HEK293T (cell line): Measurements from ENCODE around the gene DYNLRB1.

ENCODE experiments used
- CTCF ChIA-PET: fragments of 350-600 bp; formaldehyde crosslinking; extraction: SDS; loops from one replicate; lab custom pipeline; 2021; ENCODE audit warnings: antibody characterized with exemption, inconsistent platforms; lab: Yijun Ruan, JAX
- POLR2A ChIA-PET: fragments of 350-600 bp; formaldehyde crosslinking; extraction: SDS; loops from one replicate; lab custom pipeline; 2020; ENCODE audit warnings: antibody characterized with exemption, inconsistent platforms; lab: Yijun Ruan, JAX
- DNase-seq: peaks from one replicate; pipeline ENCODE4 v3.0.0; 2012; ENCODE audit warnings: mixed read lengths; ENCODE audit errors: extremely low spot score
- ARNT ChIP-seq: fragments of 450-650 bp; IDR thresholded peaks from 2 replicates; pipeline ENCODE4 v1.6.1; 2017; ENCODE audit warnings: mild to moderate bottlenecking
- BHLHE40 ChIP-seq: fragments of 450-650 bp; IDR thresholded peaks from 2 replicates; pipeline ENCODE4 v1.6.1; 2016; ENCODE audit warnings: mild to moderate bottlenecking, moderate library complexity, borderline replicate concordance
- CTBP1 ChIP-seq: fragments of 450-650 bp; IDR thresholded peaks from 2 replicates; pipeline ENCODE4 v1.6.1; 2016; ENCODE audit warnings: borderline replicate concordance
- ELF4 ChIP-seq: fragments of 450-650 bp; IDR thresholded peaks from 2 replicates; pipeline ENCODE4 v1.6.1; 2017; ENCODE audit warnings: antibody characterized with exemption
- FOXA1 ChIP-seq: fragments of 450-650 bp; IDR thresholded peaks from 2 replicates; pipeline ENCODE4 v1.6.1; 2016; ENCODE audit warnings: mild to moderate bottlenecking
- FOXK2 ChIP-seq: fragments of 450-650 bp; IDR thresholded peaks from 2 replicates; pipeline ENCODE4 v1.6.1; 2016; ENCODE audit warnings: mild to moderate bottlenecking
- FOXM1 ChIP-seq: fragments of 450-650 bp; IDR thresholded peaks from 2 replicates; pipeline ENCODE4 v1.6.1; 2017; ENCODE audit warnings: mild to moderate bottlenecking, borderline replicate concordance
- HDGF ChIP-seq: fragments of 450-650 bp; IDR thresholded peaks from 2 replicates; pipeline ENCODE4 v1.6.1; 2017; ENCODE audit warnings: antibody characterized with exemption, borderline replicate concordance
- L3MBTL2 ChIP-seq: fragments of 450-650 bp; conservative IDR thresholded peaks from 2 replicates; pipeline ENCODE4 v1.6.1; 2016; ENCODE audit warnings: mild to moderate bottlenecking
- LEF1 ChIP-seq: fragments of 450-650 bp; IDR thresholded peaks from 2 replicates; pipeline ENCODE4 v1.6.1; 2017; ENCODE audit warnings: mild to moderate bottlenecking, borderline replicate concordance
- NFRKB ChIP-seq: fragments of 450-650 bp; IDR thresholded peaks from 2 replicates; pipeline ENCODE4 v1.6.1; 2016; ENCODE audit warnings: mild to moderate bottlenecking, moderate library complexity
- PKNOX1 ChIP-seq: fragments of 450-650 bp; IDR thresholded peaks from 2 replicates; pipeline ENCODE4 v1.6.1; 2016
- SP1 ChIP-seq: fragments of 450-650 bp; IDR thresholded peaks from 2 replicates; pipeline ENCODE4 v1.6.1; 2017
- SUZ12 ChIP-seq: fragments of 450-650 bp; IDR thresholded peaks from 2 replicates; pipeline ENCODE4 v1.6.1; 2016; ENCODE audit warnings: mild to moderate bottlenecking
- TARDBP ChIP-seq: fragments of 450-650 bp; IDR thresholded peaks from 2 replicates; pipeline ENCODE4 v1.6.1; 2016
- ZNF384 ChIP-seq: fragments of 450-650 bp; IDR thresholded peaks from 2 replicates; pipeline ENCODE4 v1.6.1; 2016

DYNLRB1 gene

DNA sequence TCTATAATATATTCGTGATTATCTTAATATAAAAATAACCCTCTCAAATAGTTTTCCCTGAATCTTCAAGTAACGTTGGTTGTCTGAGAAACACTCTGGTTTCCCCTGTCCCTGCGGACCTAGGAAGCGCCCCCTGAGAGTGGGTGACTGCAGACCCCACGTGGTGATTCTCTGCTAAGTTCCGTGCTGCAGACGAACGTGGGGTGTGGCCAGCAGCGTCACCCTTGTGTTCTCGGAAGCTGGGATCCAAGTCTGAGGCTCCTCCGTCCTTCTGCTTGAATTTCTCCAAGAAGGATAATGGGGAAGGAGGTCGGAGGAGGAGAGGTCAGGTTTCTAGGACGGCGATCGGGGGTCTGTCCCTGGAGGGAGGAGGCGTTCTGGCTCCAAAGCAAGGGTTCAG, 25.7 kb downstream of the DYNLRB1 start:
- ChIA-PET POLR2A (no interaction called here), CTCF (no interaction called here)
- DNase-seq, result no peak
- TF ChIP-seq ZNF384, result no peak
- TF ChIP-seq TARDBP, result no peak
- TF ChIP-seq BHLHE40, result no peak
- TF ChIP-seq NFRKB, result no peak
- no peak for TF ChIP-seq SP1
- no peak for TF ChIP-seq SUZ12
- no peak for TF ChIP-seq HDGF
- TF ChIP-seq PKNOX1, result no peak
- TF ChIP-seq FOXA1, result no peak

- CTCF ChIA-PET, result no interaction called here
- no peak for TF ChIP-seq L3MBTL2
- no peak for TF ChIP-seq LEF1
- TF ChIP-seq ARNT, result no peak
- TF ChIP-seq ZNF384, result no peak
- no peak for TF ChIP-seq FOXM1
- TF ChIP-seq SUZ12, result no peak
- TF ChIP-seq FOXA1, result no peak
- TF ChIP-seq HDGF, result no peak
- TF ChIP-seq BHLHE40, result no peak
- no peak for TF ChIP-seq CTBP1
- no peak for TF ChIP-seq TARDBP
- no peak for TF ChIP-seq ELF4
- TF ChIP-seq PKNOX1, result no peak
- DNase-seq, result no peak
- POLR2A ChIA-PET, result no interaction called here
These were observed 26.2 kb downstream of the DYNLRB1 start for GRCh38 chr20:34542439-34542838.

- no peak for TF ChIP-seq BHLHE40
- no peak for TF ChIP-seq ZNF384
- POLR2A ChIA-PET, result no interaction called here
- CTCF ChIA-PET, result no interaction called here
- no peak for DNase-seq
These were observed 27.3 kb downstream of the DYNLRB1 start for GRCh38 chr20:34543463-34544056.

DNA sequence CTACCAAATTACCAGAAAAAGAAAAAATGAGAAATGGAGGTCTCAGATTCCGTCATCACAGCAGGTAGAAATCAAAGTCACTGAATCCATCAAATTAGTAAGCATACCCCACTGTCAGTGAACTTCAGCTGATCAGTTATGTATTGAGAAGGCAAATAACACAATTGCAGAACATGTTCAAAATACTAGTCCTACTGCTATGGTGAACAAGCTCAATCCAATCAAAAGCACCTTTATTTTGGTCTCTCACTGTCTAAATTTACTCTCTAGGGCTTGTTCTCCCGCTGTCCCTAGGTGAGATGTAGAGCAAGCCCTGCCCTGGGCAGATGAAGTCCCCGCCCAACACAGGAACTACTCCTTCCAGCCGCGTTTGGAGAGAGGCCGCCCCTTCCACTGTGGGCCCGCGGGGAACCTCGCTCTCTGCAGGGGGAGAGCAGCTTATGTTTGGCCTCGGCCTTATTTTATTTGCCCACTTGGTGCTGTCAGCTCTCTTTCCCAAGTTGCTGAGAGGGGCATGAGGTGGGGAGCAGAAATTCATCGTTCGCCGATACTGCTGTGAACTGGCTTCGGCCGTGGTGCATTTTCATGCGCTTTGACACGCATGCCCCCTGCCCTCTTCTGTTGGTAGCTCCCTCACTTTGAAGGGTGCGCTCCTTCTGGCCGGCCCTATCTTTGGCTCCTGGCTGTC, 28.0 kb downstream of the DYNLRB1 start:
- POLR2A ChIA-PET, result no interaction called here

DNA sequence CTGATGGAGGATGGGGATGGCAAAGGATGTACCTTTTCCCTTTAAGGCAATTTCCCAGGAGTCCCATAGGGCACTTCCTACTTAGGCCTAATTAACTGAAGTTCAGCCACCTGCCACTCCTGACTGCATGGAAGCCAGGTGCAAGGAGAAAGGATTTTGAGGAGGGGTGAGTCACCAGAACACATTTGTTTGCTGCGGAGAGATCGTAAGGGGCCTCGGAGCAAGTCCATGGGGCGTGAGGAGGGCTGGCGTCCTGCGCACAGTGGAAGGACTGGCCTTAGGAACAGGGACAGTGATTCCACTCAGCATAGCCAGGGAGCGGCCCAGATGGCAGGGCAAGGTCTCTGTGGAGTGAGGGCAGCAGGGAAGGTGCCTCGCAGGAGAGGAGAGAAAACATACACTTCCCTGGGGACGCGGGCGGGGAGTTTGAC, 30.5 kb downstream of the DYNLRB1 start:
- CTCF ChIA-PET, result no interaction called here
- POLR2A ChIA-PET, result no interaction called here
- no peak for DNase-seq
- TF ChIP-seq ARNT (no peak), SP1 (no peak), L3MBTL2 (no peak), ELF4 (no peak), NFRKB (no peak)

More for the DNA sequence above, 28.0 kb downstream of the DYNLRB1 start:
- no peak for DNase-seq
- TF ChIP-seq ZNF384, result no peak
- no peak for TF ChIP-seq FOXM1
- TF ChIP-seq BHLHE40, result no peak
- TF ChIP-seq FOXK2, result no peak
- no peak for TF ChIP-seq ARNT
- TF ChIP-seq ELF4, result no peak
- TF ChIP-seq SP1, result no peak
- TF ChIP-seq PKNOX1, result no peak
- no peak for TF ChIP-seq NFRKB
- TF ChIP-seq HDGF, result no peak
- TF ChIP-seq L3MBTL2, result no peak
- CTCF ChIA-PET, result interaction anchor here (1.0 kb wide), 1 partner anchor 225 kb away, joined by 3 read pairs; no protein-coding TSS in a partner anchor

- no peak for TF ChIP-seq L3MBTL2
- no peak for TF ChIP-seq BHLHE40
- TF ChIP-seq NFRKB, result no peak
- no peak for TF ChIP-seq SP1
- no peak for TF ChIP-seq ZNF384
- TF ChIP-seq ARNT, result no peak
- no peak for TF ChIP-seq ELF4
- TF ChIP-seq CTBP1, result no peak
- TF ChIP-seq TARDBP, result no peak
- no peak for TF ChIP-seq HDGF
- no peak for TF ChIP-seq FOXM1
- no peak for TF ChIP-seq SUZ12
- no peak for TF ChIP-seq FOXA1
- no peak for TF ChIP-seq LEF1
- TF ChIP-seq FOXK2, result no peak
- TF ChIP-seq PKNOX1, result no peak
- CTCF ChIA-PET, result interaction anchor here (0.7 kb wide), 1 partner anchor 293 kb away, joined by 6 read pairs; no protein-coding TSS in a partner anchor
- POLR2A ChIA-PET, result no interaction called here
- DNase-seq, result no peak
These were observed 31.8 kb downstream of the DYNLRB1 start for GRCh38 chr20:34547844-34548613.
